Prostate gland (tissue), 2 donors: ENCODE measurements around the gene ZNF358. TPM values are rescaled to one million over a fixed set of nuclear protein-coding genes. Genes with fewer than 3 reads are reported as not detected.

Source experiments
- DNase-seq: peaks from one replicate; pipeline ENCODE4 v3.0.0-alpha.2; 2019; ENCODE audit warnings: low spot score
- H3K27ac ChIP-seq, 2 donors: fragments of 200-600 bp; sonication (generic); 2 replicates each; pipeline ENCODE4 v1.5.1; 2017 to 2019
- H3K27me3 ChIP-seq: fragments of 200-600 bp; sonication (generic); replicated peaks from 2 replicates; pipeline ENCODE4 v1.5.1; 2019; ENCODE audit not compliant: insufficient read depth
- H3K36me3 ChIP-seq, 2 donors: fragments of 200-600 bp; sonication (generic); 1 replicate in 1 of 2; 2 replicates in 1 of 2; pipeline versions ENCODE4 v1.5.1 to v1.8.1; 2017 to 2019
- H3K4me1 ChIP-seq: fragments of 200-600 bp; sonication (generic); replicated peaks from 2 replicates; pipeline ENCODE4 v1.5.1; 2019
- H3K4me3 ChIP-seq, 2 donors: fragments of 200-600 bp; sonication (generic); 2 replicates each; pipeline ENCODE4 v1.5.1; 2017 to 2019
- H3K9me3 ChIP-seq: fragments of 200-600 bp; sonication (generic); 2 replicates; pipeline ENCODE4 v1.5.1; 2017
- CTCF ChIP-seq, 4 experiments: fragments of 200-600 bp in 2 of 4; fragments of 450-650 bp in 2 of 4; sonication (generic) in 2 of 4; IDR thresholded peaks; 1 replicate in 3 of 4; 2 replicates in 1 of 4; pipeline ENCODE4 v1.5.1; 2016 to 2019; ENCODE audit warnings: antibody characterized with exemption in 4 of 4, mild to moderate bottlenecking in 2 of 4, moderate library complexity in 2 of 4
- POLR2A ChIP-seq: fragments of 450-650 bp; IDR thresholded peaks from one replicate; pipeline ENCODE4 v1.6.1; 2016; ENCODE audit warnings: antibody characterized with exemption, mild to moderate bottlenecking
- POLR2AphosphoS5 ChIP-seq: sonication (generic); formaldehyde crosslinking; IDR thresholded peaks from one replicate; pipeline ENCODE4 v1.6.1; 2017; ENCODE audit warnings: antibody characterized with exemption
- WGBS: methylation state at CpG from one replicate; pipeline ENCODE4 v1.1.5; 2018; 5-methylcytosine and 5-hydroxymethylcytosine counted together
- intact Hi-C: fragments of 100-400 bp; cut with DNase I; formaldehyde crosslinking; loops from one replicate; pipeline ENCODE4 v1.14.2; 2022
- total RNA-seq, 2 donors: library from RNA; depleted of rRNA; stranded (reverse); fragments of >200 nt; gene quantifications; one replicate each; pipeline ENCODE4 v1.1.0, GENCODE V29; 2016

ZNF358 gene
- total RNA-seq, 2 donors from 2014 or later, result 104 to 116 TPM

GRCh38 chr19:7470540-7471305 lies 45.2 kb upstream of the ZNF358 start:
- H3K4me3 ChIP-seq, result no peak overlapping the region
- H3K36me3 ChIP-seq, result peaks cover 7 to 30% of the 10 kb centered on the region in 2 donors
- intact Hi-C loops, result no loop called here
- no peak for TF ChIP-seq POLR2AphosphoS5
- DNase-seq, result no peak
- H3K4me1 ChIP-seq, result no peaks in the 10 kb centered on the region
- H3K27ac ChIP-seq, result no peak overlapping the region
- H3K9me3 ChIP-seq, result no peaks in the 10 kb centered on the region
- 90% methylated on average over 31 of the region's 31 CpGs for WGBS
- no peaks in the 10 kb centered on the region for H3K27me3 ChIP-seq

- 83% methylated on average over 42 of the region's 42 CpGs for WGBS
- no peaks in the 10 kb centered on the region for H3K4me1 ChIP-seq
- H3K27ac ChIP-seq, result no peak overlapping the region
- peaks cover 7 to 28% of the 10 kb centered on the region in 2 donors for H3K36me3 ChIP-seq
- no peaks in the 10 kb centered on the region for H3K27me3 ChIP-seq
- intact Hi-C loops, result no loop called here
- no peak for DNase-seq
- H3K9me3 ChIP-seq, result no peaks in the 10 kb centered on the region
- no peak overlapping the region for H3K4me3 ChIP-seq
- TF ChIP-seq CTCF (IDR thresholded peaks at IDR 0.05), result no peak
- no peak for TF ChIP-seq POLR2AphosphoS5
- no peak for TF ChIP-seq POLR2A
Observed at GRCh38 chr19:7471696-7472615, 43.9 kb upstream of the ZNF358 start.

- 84% methylated on average over 5 of the region's 6 CpGs for WGBS
- H3K4me3 ChIP-seq, result no peak overlapping the region
- no peaks in the 10 kb centered on the region for H3K9me3 ChIP-seq
- no peaks in the 10 kb centered on the region for H3K4me1 ChIP-seq
- H3K36me3 ChIP-seq, result peaks cover 2 to 5% of the 10 kb centered on the region in 2 donors
- DNase-seq, result no peak
- intact Hi-C loops, result no loop called here
- H3K27ac ChIP-seq, result no peak overlapping the region
- no peaks in the 10 kb centered on the region for H3K27me3 ChIP-seq
- TF ChIP-seq POLR2A (no peak), POLR2AphosphoS5 (no peak), CTCF (IDR thresholded peaks at IDR 0.05) (no peak)
Observed at GRCh38 chr19:7475665-7476064, 40.2 kb upstream of the ZNF358 start.

GRCh38 chr19:7476241-7476640 lies 39.7 kb upstream of the ZNF358 start:
- DNase-seq, result no peak
- Histone ChIP-seq H3K4me3 (no peak overlapping the region), H3K27ac (no peak overlapping the region), H3K36me3 (no peaks in the 10 kb centered on the region), H3K4me1 (no peaks in the 10 kb centered on the region), H3K27me3 (no peaks in the 10 kb centered on the region), H3K9me3 (no peaks in the 10 kb centered on the region)
- no peak for TF ChIP-seq POLR2AphosphoS5
- TF ChIP-seq POLR2A, result no peak
- TF ChIP-seq CTCF (IDR thresholded peaks at IDR 0.05), result no peak
- intact Hi-C loops, result no loop called here
- 85% methylated on average over 7 of the region's 7 CpGs for WGBS

- no peak for DNase-seq
- H3K27ac ChIP-seq, result no peak overlapping the region
- TF ChIP-seq POLR2A, result no peak
- no peak for TF ChIP-seq CTCF (IDR thresholded peaks at IDR 0.05)
- no peak for TF ChIP-seq POLR2AphosphoS5
- intact Hi-C loops, result no loop called here
- H3K4me3 ChIP-seq, result no peak overlapping the region
- H3K9me3 ChIP-seq, result no peaks in the 10 kb centered on the region
- H3K36me3 ChIP-seq, result no peaks in the 10 kb centered on the region
- H3K27me3 ChIP-seq, result no peaks in the 10 kb centered on the region
- 74% methylated on average over 20 of the region's 35 CpGs for WGBS
- H3K4me1 ChIP-seq, result no peaks in the 10 kb centered on the region
Observed at GRCh38 chr19:7476777-7477494, 39.0 kb upstream of the ZNF358 start.
